SW 1271 (cell line): ENCODE results near the gene RPL3.
A peak's percentile ranks its signal among the peaks of the same experiment; 100 is the strongest.

Source experiments
- DNase-seq, 2 experiments: peaks; one replicate each; lab custom pipeline; 2025; lab: John Stamatoyannopoulos, UW

The RPL3 gene

DNA sequence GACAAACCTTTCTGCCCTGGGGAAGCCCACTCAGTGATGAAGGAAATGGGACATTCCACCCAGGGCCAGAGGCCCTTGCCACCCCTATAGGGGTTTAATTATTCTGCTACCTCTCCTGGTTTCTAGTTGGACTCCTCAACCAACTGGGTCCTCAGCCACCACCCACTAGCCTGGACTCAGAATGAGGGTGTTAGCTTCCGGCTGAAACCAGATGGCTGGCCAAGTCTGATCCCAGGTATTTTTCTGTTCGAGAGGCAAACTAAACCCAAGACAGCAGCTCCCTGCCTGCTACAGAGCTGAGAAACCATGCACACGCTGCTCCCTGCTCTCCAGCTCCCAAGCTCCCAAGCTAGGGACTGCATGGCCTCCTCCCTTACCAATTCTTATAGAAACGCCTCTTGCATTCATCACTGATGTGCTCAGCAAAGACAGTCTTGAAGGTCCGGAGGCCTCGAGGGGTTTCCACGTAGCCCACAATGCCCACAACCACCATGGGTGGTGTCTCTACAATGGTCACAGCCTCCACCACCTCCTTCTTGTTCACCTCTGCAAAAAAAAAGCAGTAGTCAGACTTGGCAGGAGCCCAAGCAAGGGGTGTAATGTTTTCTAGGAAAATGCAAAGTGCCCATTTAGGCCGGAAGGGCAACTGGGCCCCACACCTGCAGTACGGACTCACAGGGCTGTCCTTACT is 2.2 kb downstream of the RPL3 start:
- peak in 1 of 2 experiments; percentile 26 for DNase-seq

GRCh38 chr22:39316440-39317083 is 2.9 kb downstream of the RPL3 start:
- DNase-seq = peak; percentile 63 to 76

- DNase-seq = no peak
Observed at GRCh38 chr22:39315389-39315788, 4.0 kb downstream of the RPL3 start.

DNA sequence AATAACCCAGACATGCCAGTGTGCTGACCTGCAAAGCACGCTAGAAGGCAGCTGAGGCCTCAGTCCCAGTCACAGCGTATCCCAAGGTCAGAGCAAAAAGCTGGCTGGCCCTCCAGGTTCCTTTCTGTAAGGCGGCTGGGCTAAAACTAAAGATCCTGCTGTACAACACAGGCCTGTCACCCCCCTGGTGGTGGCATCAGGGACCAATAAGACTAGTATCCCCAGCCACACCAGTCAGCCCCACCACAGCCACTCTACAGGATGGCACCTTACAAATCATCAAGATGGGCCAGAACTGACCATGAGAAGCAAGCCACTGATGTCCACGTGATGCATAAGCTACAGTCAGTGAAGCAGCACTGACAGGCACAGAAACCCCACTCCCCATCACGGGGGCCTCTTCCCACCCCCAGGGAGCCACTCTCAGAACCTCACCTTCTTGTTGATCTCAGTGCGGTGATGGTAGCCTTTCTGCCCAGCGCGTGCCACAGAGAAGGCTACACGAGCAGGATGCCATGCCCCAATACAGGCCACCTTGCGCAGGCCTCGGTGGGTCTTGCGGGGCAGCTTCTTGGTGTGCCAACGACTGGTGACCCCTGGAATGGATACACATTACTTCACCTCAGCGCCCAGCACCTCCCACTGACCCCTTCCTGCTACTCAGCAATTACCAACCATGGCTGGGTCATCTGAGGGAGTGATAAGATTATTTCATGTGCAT is 5.0 kb downstream of the RPL3 start:
- peak in 1 of 2 experiments; percentile 5 for DNase-seq

DNA sequence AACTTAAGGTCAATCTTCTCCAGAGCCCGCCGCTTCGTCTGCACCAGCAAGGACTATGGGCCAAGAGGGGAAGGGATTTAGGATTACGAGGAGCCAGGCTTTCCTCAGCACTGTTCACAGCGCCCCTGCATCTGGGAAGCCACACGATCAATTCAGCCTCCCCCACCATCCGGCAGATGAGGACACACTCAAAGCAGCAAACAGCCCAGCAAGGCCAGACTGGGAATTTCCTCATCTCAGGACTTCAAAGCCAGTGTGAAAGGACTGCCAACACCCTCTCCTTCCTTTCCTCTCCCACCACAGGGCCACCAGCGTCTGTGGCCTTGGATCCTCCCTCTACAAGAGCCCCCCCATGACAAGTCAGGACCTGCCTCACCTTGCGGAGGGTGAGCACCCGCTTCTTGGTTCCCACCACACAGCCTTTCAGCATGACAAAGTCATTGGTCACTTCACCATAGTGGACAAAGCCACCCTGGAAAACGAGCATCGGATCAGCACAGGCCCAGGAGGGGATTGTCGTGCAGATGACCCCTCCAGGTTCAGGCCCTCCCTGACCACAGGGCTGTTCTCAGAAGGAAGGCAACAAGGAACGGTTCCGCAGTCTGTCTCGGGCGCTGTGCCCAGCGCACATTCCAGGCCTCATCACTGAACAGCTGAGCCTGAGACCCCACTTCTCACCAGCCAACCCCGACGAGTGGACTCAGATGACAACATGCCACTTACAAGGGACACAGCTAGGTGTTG is 6.0 kb downstream of the RPL3 start:
- no peak for DNase-seq

- no peak for DNase-seq
Observed at GRCh38 chr22:39312410-39312809, 7.0 kb downstream of the RPL3 start.

DNA sequence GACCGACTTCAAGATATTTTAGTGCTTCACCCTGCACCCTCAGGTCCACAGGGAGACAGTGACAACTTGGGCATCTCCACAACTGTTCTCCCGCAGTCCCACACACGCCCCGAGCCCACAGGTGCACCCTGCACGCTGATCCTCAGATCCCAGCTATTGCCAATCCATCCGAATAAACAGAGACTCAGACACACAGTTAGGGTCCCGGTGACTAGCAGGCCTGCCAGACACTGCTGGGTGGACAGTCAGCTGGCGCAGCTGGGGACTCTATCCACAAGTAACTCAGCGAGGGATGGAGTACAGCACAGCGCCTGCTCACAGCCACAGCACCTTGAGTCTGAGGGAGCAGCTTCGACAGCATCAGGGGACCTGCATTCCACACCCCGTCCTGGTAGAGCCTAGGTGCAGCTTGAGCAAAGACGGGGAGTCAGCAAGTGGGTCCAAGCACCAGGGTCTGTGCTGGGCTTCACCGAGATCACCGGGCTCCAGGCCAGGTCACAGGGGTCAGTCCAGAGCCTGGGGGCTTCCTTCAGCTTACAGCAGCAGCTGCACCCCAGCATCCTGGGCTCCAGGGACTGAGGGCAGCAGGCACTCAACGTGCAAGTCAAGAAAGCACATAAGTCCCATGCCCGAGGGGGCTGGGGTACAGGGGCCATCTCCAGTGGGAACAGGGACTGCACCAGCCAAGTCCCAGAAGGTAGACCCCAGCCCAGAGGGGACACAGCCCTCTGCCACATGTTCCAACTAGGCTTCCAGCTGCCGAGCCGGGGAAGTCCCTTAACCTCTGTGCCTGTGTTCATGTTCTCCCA is 7.6 kb downstream of the RPL3 start:
- DNase-seq = no peak

DNA sequence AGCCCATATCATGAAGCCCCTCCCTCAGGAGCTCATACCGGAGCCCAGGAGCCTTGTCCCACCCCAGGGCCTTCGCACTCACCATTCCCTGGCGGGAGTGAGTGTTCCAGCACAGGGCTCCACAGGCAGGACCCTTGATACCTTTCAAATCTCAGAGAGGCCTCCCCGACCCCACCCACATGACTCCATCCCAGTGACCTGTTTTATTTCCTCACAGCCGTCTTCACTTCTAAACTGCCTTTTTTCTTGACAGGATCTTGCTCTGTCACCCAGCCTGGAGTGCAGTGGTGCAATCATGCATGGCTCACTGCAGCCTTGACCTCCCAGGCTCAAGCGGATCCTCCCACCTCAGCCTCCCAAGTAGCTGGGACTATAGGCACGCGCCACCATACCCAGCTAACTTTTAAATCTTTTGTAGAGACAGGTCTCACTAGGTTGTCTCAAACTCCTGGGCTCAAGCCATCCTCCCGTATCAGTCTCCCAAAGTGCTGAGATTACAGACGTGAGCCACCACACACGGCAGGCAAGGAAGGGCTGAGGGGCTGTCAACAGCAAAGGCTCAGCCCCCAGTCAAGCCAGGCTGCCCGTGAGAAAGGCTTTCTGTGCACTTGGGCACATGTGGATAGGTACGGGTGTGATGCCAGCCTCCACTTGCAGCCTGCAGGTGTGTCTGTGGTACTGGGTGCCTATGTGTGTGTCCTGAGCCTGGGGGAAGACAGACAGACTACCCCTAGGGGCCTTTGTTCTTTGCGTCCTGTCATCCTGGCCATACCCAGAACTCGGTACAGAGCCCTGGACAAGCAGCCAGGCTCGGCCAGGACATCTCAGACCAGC is 9.3 kb downstream of the RPL3 start:
- DNase-seq = peak in 1 of 2 experiments; percentile 26

- peak in 1 of 2 experiments; percentile 20 for DNase-seq
Observed at GRCh38 chr22:39309364-39309861, 10.0 kb downstream of the RPL3 start.

- DNase-seq = peak; percentile 64 to 90
Observed at GRCh38 chr22:39308614-39309363, 10.6 kb downstream of the RPL3 start.

GRCh38 chr22:39306456-39307361 is 12.7 kb downstream of the RPL3 start:
- peak in 1 of 2 experiments; percentile 15 for DNase-seq

DNA sequence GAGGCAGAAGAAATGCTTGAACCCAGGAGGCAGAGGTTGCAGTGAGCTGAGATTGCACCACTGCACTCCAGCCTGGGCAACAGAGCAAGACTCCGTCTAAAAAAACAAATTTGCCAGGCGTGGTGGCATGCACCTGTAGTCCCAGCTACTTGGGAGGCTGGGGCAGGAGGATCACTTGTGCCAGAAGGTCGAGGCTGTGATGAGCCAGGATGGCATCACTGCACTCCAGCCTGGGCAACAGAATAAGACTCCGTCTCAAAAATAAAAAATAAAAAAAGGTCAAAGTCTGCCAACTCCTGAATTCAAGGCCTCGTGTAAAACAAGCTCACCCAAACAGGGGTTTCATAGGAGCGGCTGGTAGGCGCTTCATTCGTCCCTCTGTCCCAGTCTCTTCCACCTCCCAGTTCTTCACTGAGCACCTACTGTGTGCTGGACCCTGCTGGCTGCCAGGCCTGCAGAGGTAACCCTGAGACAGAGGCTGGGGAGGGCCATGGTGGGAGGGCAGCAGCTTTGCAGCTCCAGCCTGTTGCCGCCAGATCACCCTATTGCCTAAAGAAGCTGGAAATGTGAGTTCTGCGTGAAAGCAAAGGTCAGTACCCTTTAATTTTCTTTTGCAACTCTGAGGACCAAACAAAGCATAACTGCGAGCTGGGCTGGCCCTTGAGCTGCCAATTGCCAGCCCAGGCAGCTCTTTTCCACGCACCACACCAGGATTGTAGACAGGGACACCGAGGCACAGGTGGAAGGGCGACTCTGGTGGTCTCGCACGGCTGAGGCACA is 15.3 kb downstream of the RPL3 start:
- no peak for DNase-seq

DNA sequence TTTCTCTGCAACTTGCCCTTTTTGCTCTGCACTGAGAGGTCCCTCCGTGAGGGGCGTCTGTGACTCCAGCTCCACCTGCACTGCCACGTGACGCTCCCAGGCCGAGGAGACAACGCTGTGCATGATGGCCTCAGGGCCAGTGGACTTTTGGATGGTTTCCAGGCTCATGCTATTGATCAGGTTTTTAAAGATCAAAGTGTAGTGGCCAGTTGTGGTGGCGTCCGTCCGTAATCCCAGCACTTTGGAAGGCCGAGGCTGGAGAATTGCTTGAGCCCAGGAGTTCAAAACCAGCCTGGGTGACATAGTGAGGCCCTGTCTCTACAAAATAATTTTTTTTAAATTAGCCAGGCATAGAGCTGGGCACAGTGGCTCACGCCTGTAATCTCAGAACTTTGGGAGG is 16.1 kb downstream of the RPL3 start:
- DNase-seq = no peak

DNA sequence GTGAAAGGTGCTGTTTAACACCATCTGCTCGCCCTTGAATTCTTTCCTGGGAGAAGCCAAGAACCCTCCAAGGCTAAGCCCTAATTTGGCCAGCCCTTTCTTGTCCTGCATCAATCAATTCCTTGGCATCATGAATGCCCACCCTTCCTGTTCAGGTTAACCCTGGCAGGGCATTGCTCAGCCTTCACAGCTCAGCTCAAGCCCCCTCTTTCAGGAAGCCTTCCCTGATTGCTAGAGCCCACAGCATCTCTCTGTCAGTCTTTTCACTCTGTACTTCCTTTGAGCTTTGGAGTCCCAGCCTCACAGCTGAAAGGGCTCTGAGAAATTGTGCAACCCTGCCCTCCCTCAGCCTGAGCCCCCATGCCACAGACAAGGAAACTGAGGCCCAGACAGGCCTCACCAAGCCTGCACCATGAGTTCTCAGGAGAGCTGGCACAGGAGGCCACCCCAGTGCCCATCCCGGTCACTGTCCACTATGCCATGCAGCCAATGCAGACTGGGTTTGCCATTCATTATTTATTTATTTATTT is 16.9 kb downstream of the RPL3 start:
- no peak for DNase-seq

DNA sequence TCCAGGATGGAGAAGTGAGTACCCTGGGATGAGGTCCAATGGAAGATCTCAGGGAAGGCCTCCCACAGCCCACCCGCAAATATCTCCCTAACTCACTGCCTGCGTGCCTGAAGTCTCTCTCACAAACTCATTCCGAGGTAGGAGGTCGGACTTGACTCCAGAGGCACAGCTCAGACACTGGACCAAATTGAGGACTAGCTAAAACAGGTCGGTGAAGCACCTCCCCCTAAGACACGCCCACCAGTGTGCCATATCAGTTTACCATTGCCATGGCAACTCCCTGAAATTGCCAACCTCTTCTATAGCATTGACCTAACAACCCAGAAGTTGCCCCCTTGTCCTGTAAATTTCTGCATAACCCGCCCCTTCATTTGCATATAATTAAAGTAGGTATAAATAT is 17.5 kb downstream of the RPL3 start:
- no peak for DNase-seq

GRCh38 chr22:39301108-39301507 is 18.3 kb downstream of the RPL3 start:
- no peak for DNase-seq

GRCh38 chr22:39300186-39300830 is 19.1 kb downstream of the RPL3 start:
- no peak for DNase-seq
